ENCODE data around the gene TFDP2.
"Not testable (repeated sequence)": the region's sequence is repeated elsewhere in the genome, so short reads cannot be mapped to it uniquely, and the experiment has no call there.

Gene TFDP2

DNA sequence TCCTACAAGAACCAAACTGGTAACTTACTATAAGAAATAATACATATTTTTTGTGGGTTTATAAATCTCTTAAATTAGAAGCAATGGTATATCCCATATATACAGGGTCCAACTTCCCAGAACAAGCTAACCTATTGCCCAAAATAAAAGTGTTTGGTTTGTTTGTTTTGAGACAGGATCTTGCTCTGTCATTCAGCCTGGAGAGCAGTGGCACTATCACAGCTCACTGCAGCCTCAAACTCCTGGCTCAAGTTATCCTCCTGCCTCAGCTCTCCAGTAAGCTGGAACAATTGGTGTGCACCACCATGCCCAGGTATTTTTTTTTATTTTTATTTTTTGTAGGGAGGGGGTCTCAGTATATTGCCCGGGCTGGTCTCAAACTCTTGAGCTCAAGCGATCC is 135.4 kb downstream of the TFDP2 start:
- DNase-seq = no peak

DNA sequence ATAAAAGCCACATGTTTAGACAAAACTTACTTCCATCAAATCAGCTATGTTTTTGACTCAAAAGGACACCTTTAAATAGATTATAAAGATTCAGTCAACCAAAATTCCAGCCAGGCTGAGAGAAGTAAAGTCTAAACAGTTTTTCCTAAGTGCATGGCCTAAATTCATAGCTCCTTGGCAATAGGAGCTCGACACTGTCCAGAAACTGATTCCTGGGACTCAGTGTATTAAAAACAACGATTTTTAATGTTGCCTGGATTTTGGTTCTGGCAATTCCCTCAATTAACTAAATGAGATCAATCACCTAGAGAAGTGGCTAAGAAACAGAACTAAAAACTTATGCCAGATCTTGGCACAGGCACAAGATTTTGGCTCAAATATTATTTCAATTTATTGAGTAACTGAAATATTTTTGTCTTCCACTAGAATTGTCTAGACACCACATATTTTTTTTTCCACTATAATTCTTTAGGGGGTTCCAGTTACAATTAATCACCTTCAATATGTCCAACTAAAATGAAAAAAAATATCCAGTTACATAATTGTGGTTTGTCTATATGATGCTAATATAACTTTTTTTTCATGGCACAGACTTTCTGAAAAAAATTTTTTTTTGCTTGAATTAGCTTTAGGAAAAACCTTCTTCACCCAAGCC is 135.9 kb downstream of the TFDP2 start:
- no peak for DNase-seq

GRCh38 chr3:142009029-142009428 is 140.3 kb downstream of the TFDP2 start:
- peak; percentile 64 to 92 for DNase-seq

DNA sequence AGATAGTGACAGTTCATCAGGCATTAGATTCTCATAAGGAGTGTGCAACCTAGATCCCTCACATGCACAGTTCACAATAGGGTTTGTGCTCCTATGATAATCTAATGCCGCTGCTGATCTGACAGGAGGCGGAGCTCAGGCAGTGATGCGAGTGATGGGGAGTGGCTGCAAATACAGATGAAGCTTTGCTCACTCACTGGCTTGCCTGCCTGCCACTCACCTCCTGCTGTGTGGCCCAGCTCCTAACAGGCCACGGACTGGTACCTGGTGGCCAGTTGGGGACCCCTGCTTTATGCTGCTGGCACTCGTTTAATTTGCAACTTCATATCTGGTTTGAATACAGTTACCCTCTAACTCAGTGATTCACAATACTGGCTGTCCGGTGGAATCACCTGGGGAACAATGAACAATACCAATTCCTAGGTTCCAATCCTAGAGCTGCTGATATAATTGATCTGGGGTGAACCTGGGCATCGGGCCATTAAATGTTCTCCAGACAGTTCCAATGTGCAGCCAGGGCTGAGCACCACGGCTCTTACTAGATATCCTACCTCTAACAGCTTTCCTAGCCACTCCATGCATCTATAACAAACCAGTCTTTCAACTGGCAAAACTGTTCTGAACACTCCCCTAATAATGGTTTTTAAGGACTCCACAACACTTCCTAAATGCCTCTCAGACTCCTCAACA is 141.5 kb downstream of the TFDP2 start:
- no peak for DNase-seq

GRCh38 chr3:142004957-142005356 is 144.4 kb downstream of the TFDP2 start:
- DNase-seq = not testable (repeated sequence)

GRCh38 chr3:142004025-142004424 is 145.3 kb downstream of the TFDP2 start:
- DNase-seq = no peak

DNA sequence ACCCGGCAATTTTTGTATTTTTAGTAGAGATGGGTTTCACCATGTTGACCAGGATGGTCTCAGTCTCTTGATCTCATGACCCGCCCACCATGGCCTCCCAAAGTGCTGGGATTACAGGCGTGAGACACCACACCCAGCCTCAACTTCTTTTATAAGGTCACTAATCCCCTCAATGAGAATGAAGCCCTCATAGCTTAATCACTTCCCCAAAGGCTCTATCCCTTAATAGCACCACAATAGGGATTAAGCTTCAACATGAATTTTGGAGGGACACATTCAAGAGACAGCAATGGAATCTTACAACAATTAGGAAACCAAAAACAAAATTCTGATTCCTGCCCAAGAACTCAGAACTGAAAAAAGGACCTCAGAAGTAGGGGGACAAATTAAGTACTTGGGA is 146.1 kb downstream of the TFDP2 start:
- DNase-seq = no peak

DNA sequence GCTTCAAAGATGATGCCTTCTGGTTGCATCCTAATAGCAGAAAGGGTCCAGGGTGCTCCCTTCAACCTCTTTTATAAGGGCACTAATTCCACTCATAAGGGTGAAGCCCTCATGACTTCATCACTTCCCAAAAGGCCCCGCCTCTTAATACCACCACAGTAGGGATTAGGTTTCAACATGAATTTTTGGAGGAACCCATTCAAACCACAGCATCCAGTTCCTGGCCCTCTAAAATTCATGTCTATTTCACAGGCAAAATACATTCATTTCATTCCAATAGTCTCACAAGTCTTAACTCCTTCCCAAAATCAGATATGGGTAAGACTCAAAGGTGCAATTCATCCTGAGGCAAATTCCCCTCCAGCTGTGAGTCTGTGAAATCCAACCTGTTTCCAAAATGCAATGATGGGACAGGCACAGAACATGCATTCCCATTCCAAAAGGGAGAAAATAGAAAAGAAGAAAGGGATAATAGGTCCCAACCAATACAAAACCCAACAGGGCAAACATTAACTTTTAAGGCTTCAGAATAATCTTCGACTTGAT is 148.9 kb downstream of the TFDP2 start:
- DNase-seq = no peak

GRCh38 chr3:141998669-141999290 is 150.6 kb downstream of the TFDP2 start:
- peak in 1 of 2 experiments; percentile 35 for DNase-seq

DNA sequence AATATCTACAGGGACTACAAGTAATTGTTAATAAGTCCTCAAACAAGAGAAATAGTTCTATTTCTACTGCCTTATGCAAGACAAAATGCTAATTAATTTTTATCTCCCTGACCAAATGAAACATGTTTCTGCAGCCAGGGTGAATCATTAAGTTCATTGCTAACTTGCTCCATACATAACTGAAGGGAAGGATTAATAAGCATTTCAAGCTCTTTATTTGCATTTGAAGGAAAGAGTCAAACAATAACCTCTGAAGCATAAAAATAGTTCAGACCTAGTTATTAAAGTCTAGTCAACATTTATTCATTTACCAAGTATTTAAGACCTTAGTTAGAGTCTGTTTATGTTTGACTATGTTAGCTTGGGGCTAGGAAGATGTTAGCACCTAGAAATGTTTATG is 152.9 kb downstream of the TFDP2 start:
- no peak for DNase-seq

GRCh38 chr3:141994856-141995255 is 154.5 kb downstream of the TFDP2 start:
- DNase-seq = no peak

- no peak for DNase-seq
Measured at GRCh38 chr3:141992512-141992911, 156.8 kb downstream of the TFDP2 start.

GRCh38 chr3:141986548-141987107 is 162.7 kb downstream of the TFDP2 start:
- no peak for DNase-seq

GRCh38 chr3:141981084-141981483 is 168.3 kb downstream of the TFDP2 start:
- no peak for DNase-seq

- DNase-seq = peak in 1 of 2 experiments; percentile 33
Measured at GRCh38 chr3:141979050-141979671, 170.2 kb downstream of the TFDP2 start.

- not testable (repeated sequence) for DNase-seq
Measured at GRCh38 chr3:141974777-141975176, 174.6 kb downstream of the TFDP2 start.

DNA sequence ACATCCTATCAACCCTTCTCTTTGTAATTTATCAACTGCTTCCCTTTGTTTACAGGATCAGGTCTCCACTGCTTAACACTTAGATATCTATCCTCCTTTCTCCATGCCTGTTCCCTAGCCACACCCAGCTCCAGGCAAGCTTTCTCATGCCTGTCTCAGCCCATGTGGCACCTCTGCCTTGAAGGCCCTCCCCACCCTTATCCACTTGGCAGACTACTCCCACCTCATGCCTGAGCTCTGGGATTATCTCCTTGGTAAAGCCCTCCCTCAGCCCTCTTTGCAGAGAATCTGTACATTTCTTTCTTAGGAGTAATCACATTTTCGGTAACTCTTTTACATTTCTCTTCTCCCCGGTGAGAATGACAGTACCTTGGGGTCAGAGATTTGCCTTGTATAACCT is 176.9 kb downstream of the TFDP2 start:
- no peak for DNase-seq

DNA sequence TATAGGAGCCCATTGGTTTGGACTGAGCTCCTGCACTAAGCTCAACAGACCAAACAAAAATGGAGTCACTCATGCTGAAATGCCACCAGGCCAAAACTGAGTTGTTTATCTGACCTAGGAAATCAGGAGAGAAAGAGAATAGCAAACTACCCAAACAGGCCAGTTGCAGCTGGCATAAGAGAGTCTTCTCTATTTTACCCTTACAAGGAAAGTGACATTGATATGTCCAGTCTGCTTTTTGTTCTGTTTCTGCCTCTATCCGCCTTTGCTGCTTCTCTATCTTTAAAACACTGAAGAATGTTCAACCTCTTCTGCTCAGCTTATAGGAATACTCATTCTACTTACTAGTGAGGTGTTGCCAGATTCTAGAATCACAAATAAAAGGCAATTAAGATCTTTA is 177.8 kb downstream of the TFDP2 start:
- no peak for DNase-seq

DNA sequence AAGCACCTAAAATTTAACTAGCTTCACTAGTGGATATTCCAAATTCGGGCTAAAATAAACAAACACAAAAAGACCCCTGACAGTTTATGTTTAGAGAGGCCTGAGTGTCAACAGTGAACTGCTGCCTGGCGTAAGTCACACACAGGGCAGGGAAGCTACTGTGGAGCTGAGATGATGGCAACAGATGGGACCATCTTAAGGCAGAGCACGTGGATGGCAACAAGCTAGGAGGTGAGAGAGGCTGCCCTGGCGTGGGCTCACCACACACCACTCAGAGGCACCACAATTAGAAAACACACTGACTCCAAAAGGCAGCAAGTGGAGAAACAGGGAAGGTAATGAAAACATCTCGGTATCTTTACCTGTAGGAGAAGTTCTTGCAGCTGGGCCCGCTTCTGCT is 179.6 kb downstream of the TFDP2 start:
- DNase-seq = no peak

GRCh38 chr3:141965471-141965870 is 183.9 kb downstream of the TFDP2 start:
- no peak for DNase-seq

- no peak for DNase-seq
Measured at GRCh38 chr3:141963301-141963700, 186.0 kb downstream of the TFDP2 start.

GRCh38 chr3:141960731-141961130 is 188.6 kb downstream of the TFDP2 start:
- DNase-seq = no peak
